MCF 10A (cell line): ENCODE results near the gene DCN. TPM values are rescaled to one million over a fixed set of nuclear protein-coding genes. Genes with fewer than 3 reads are reported as not detected.

Experiments
- BruUV-seq: library from RNA; stranded (reverse); fragments of 400-500 nt; replicated peaks from 2 replicates; lab custom pipeline; 2021; lab: Mats Ljungman, UMichigan
- CTCF ChIA-PET: fragments of 300-600 bp; sonication (Branson Sonifier 250); formaldehyde crosslinking; extraction: SDS; loops from one replicate; lab custom pipeline; 2021; ENCODE audit warnings: antibody characterized with exemption, inconsistent platforms; lab: Yijun Ruan, JAX
- POLR2A ChIA-PET: fragments of 300-600, 350-650 bp; sonication (Branson Sonifier 250); formaldehyde crosslinking; extraction: SDS; loops from one replicate; lab custom pipeline; 2020; ENCODE audit warnings: antibody characterized with exemption, inconsistent platforms; lab: Yijun Ruan, JAX
- DNase-seq: peaks from one replicate; pipeline ENCODE4 v3.0.0-alpha.2; 2018; ENCODE audit not compliant: unreplicated experiment
- H3K27ac Mint-ChIP-seq: one replicate; pipeline ENCODE4 v1.8.0; 2022; ENCODE audit warnings: mild to moderate bottlenecking, low read depth, mixed read lengths; ENCODE audit not compliant: unreplicated experiment
- H3K27me3 Mint-ChIP-seq: one replicate; pipeline ENCODE4 v1.8.0; 2022; ENCODE audit warnings: mixed read lengths; ENCODE audit not compliant: insufficient read depth, unreplicated experiment
- H3K36me3 Mint-ChIP-seq: one replicate; pipeline ENCODE4 v1.8.0; 2022; ENCODE audit warnings: mild to moderate bottlenecking, moderate library complexity, mixed read lengths; ENCODE audit not compliant: insufficient read depth, unreplicated experiment
- H3K4me1 Mint-ChIP-seq: one replicate; pipeline ENCODE4 v1.8.0; 2022; ENCODE audit warnings: mixed read lengths; ENCODE audit not compliant: insufficient read depth, unreplicated experiment
- H3K4me3 Mint-ChIP-seq: one replicate; pipeline ENCODE4 v1.8.0; 2022; ENCODE audit warnings: mild to moderate bottlenecking, moderate library complexity, mixed read lengths; ENCODE audit not compliant: unreplicated experiment
- H3K9me3 Mint-ChIP-seq: one replicate; pipeline ENCODE4 v1.8.0; 2022; ENCODE audit warnings: mixed read lengths; ENCODE audit not compliant: unreplicated experiment
- intact Hi-C: fragments of 100-400 bp; cut with micrococcal nuclease; formaldehyde crosslinking; loops from 2 replicates; pipeline ENCODE4 v1.14.1; 2022
- total RNA-seq: library from RNA; stranded (reverse); gene quantifications from 2 replicates; pipeline ENCODE4 v1.2.3, GENCODE V29; 2022
- TF ChIP-seq, protein P1 (sequence below): fragments of 200-600 bp; IDR thresholded peaks from one replicate; pipeline ENCODE4 v1.8.0; 2022; ENCODE audit warnings: antibody characterized with exemption, mild to moderate bottlenecking; ENCODE audit not compliant: unreplicated experiment

DCN gene
- total RNA-seq, 1 experiment from 2014 or later, result 46.5 TPM

DNA sequence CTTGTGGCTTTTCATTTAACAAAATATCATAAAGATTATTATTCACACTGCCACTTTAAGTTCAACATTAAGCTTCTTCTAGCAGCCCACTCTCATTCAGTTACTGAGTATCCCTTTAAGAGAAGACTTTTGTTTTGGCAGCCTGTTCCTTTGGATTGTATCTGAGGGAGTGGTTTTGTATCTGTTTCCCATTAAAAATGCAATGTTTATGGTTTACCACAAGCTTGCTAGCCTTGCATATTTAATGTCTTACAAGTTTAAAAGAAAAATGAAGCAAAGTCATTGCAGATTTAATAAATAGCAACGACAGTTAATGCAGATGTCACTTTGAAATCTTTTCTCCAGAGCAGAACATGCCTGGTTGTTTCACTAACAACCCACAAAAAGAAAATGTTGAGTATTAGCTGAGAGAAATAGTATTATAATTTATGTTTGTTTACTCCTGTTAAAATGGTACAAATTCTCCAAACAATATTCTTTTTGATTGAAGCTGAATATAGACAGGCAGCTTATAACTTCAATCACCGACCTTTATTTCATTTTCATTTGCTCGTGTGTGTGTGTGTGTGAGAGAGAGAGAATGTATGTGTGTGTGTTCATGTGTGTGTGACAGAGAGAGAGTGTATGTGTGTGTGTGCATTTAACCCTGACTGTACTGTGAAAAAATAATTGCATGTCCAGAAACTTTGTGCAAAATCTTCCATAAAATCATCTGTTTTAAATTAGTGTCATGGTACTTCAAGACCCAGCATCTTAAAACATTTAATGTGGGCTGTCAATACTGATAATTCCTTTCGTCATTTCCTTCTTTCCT is 1.8 kb downstream of the DCN start:
- CTCF ChIA-PET, result interaction anchor here (0.6 to 6.7 kb wide), 4 partner anchors 148 to 1474 kb away, joined by 3 to 196 read pairs (median 24); no protein-coding TSS in a partner anchor
- Mint-ChIP-seq H3K9me3 (no peaks in the 10 kb centered on the region), H3K27me3 (peaks cover 51% of the 10 kb centered on the region), H3K4me3 (no peak overlapping the region), H3K36me3 (no peaks in the 10 kb centered on the region), H3K4me1 (no peaks in the 10 kb centered on the region), H3K27ac (no peak overlapping the region)
- BruUV-seq, result no TSS peak
- DNase-seq, result peak; percentile 36
- TF ChIP-seq, protein P1, sequence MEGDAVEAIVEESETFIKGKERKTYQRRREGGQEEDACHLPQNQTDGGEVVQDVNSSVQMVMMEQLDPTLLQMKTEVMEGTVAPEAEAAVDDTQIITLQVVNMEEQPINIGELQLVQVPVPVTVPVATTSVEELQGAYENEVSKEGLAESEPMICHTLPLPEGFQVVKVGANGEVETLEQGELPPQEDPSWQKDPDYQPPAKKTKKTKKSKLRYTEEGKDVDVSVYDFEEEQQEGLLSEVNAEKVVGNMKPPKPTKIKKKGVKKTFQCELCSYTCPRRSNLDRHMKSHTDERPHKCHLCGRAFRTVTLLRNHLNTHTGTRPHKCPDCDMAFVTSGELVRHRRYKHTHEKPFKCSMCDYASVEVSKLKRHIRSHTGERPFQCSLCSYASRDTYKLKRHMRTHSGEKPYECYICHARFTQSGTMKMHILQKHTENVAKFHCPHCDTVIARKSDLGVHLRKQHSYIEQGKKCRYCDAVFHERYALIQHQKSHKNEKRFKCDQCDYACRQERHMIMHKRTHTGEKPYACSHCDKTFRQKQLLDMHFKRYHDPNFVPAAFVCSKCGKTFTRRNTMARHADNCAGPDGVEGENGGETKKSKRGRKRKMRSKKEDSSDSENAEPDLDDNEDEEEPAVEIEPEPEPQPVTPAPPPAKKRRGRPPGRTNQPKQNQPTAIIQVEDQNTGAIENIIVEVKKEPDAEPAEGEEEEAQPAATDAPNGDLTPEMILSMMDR, result no peak
- POLR2A ChIA-PET, result interaction anchor here (0.6 to 4.0 kb wide), 7 partner anchors 8 to 146 kb away, joined by 4 to 27 read pairs (median 6); no protein-coding TSS in a partner anchor
- intact Hi-C loops, result no loop called here

DNA sequence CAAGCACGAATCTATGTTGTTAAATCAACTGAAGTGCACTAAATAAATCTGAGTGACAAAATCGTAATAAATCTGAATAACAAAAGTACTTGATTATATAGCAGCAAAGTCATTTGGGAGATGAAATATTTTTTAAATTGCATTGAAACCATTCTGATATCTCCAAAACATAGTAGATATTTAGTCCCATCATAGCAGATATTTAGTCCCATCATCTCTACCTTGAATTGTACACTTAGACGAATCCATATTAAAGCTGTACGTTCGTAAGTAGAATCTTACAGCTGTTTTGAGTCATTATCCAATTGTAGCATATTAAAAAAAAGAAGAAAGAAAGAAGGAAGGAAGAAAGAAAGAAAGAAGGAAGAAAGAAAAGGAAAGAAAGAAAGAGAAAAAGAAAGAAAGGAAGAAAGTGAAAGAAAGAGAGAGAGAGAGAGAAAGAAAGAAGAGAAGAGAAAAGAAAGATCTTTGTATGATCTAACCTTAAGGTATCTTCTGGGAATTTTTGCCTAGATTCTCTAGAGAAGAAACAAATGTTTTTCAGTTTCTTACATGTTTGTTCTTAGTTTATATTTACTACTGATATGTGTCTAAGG is 2.6 kb downstream of the DCN start:
- no peaks in the 10 kb centered on the region for H3K4me1 Mint-ChIP-seq
- intact Hi-C loops, result loop anchor here (5.0 kb wide), 1 partner anchor 203 kb away; no protein-coding TSS in a partner anchor
- CTCF ChIA-PET, result interaction anchor here (0.6 to 6.7 kb wide), 6 partner anchors 40 to 1473 kb away, joined by 3 to 196 read pairs (median 5); no protein-coding TSS in a partner anchor

GRCh38 chr12:91179315-91179714 is 3.3 kb downstream of the DCN start:
- Mint-ChIP-seq H3K4me1 (no peaks in the 10 kb centered on the region), H3K27ac (no peak overlapping the region), H3K9me3 (no peaks in the 10 kb centered on the region), H3K27me3 (peaks cover 43% of the 10 kb centered on the region), H3K36me3 (no peaks in the 10 kb centered on the region), H3K4me3 (no peak overlapping the region)
- TF ChIP-seq, protein P1, result no peak
- intact Hi-C loops, result loop anchor here (5.0 kb wide), 1 partner anchor 202 kb away; no protein-coding TSS in a partner anchor
- POLR2A ChIA-PET, result interaction anchor here (1.1 to 4.0 kb wide), 8 partner anchors 10 to 176 kb away, joined by 3 to 27 read pairs (median 6); no protein-coding TSS in a partner anchor
- CTCF ChIA-PET, result interaction anchor here (0.6 to 6.7 kb wide), 8 partner anchors 39 to 425 kb away, joined by 3 to 196 read pairs (median 5); no protein-coding TSS in a partner anchor
- BruUV-seq, result no TSS peak
- DNase-seq, result peak; percentile 61

More for the DNA sequence above, 2.6 kb downstream of the DCN start:
- TF ChIP-seq, protein P1, result no peak
- H3K36me3 Mint-ChIP-seq, result no peaks in the 10 kb centered on the region
- DNase-seq, result no peak
- no peak overlapping the region for H3K4me3 Mint-ChIP-seq
- POLR2A ChIA-PET, result interaction anchor here (0.6 to 4.0 kb wide), 9 partner anchors 9 to 191 kb away, joined by 3 to 27 read pairs (median 6); no protein-coding TSS in a partner anchor
- H3K9me3 Mint-ChIP-seq, result no peaks in the 10 kb centered on the region
- BruUV-seq, result no TSS peak
- peaks cover 51% of the 10 kb centered on the region for H3K27me3 Mint-ChIP-seq
- no peak overlapping the region for H3K27ac Mint-ChIP-seq
